K562 (cell line): ENCODE measurements around the gene CNN3. TPM values are rescaled to one million over a fixed set of nuclear protein-coding genes. Genes with fewer than 3 reads are reported as not detected.

ENCODE experiments used
- DMBX1 ChIP-seq: fragments of 250-450 bp; sonication (Bioruptor Pico); IDR thresholded peaks from 2 replicates; pipeline ENCODE4 v1.8.0; 2022; ENCODE audit warnings: inconsistent platforms, mild to moderate bottlenecking, moderate library complexity, borderline replicate concordance
- KAT2B ChIP-seq: IDR thresholded peaks from one replicate; pipeline ENCODE4 v1.6.1; 2012; ENCODE audit warnings: low read depth, mild to moderate bottlenecking, control low read depth, inconsistent platforms, low read length, moderate library complexity
- TEAD2 ChIP-seq: fragments of 450-650 bp; IDR thresholded peaks from 2 replicates; pipeline ENCODE4 v1.6.1; 2016; ENCODE audit warnings: missing genetic modification characterization, control low read depth, missing compliant biosample characterization
- YY1 ChIP-seq, 3 experiments: IDR thresholded peaks; 2 replicates each; pipeline ENCODE4 v1.6.1; 2011; ENCODE audit warnings: low read length in 2 of 3, mild to moderate bottlenecking in 2 of 3, moderate library complexity in 2 of 3, borderline replicate concordance in 1 of 3, control low read depth in 1 of 3, low read depth in 1 of 3; ENCODE audit not compliant: insufficient read depth in 3 of 3, insufficient replicate concordance in 2 of 3, control insufficient read depth in 1 of 3, insufficient read length in 1 of 3; ENCODE audit errors: extremely low read depth in 1 of 3
- polyA plus RNA-seq, 8 experiments: library from polyadenylated mRNA; depleted of rRNA in 4 of 8; stranded (reverse) in 5 of 8; unstranded in 3 of 8; fragments of >200 nt; fragmentation: Nextera tagmentation in 2 of 8; fragmentation: Illumina TruSeq in 1 of 8; extraction: Ambion mirVana in 2 of 8; extraction: Trizol in 1 of 8; gene quantifications; 2 replicates each; pipeline versions ENCODE4 v1.2.1 to v1.2.3, GENCODE V29; 2011 to 2014; ENCODE audit warnings: inconsistent platforms in 1 of 8, missing spikeins in 1 of 8
- total RNA-seq, 7 experiments: library from RNA; depleted of rRNA in 6 of 7; stranded (reverse); fragments of >200 nt in 6 of 7; fragmentation: Illumina TruSeq in 2 of 7; extraction: Trizol in 2 of 7; gene quantifications; 2 replicates each; pipeline versions ENCODE4 v1.2.1 to v1.2.3, GENCODE V29; 2011 to 2021; ENCODE audit warnings: low replicate concordance in 1 of 7
- TF ChIP-seq, protein P1 (sequence below): fragments of 150-350 bp; conservative IDR thresholded peaks from 2 replicates; pipeline ENCODE4 v1.6.1; 2014; ENCODE audit warnings: low read length
- TF ChIP-seq, protein P2 (sequence below): fragments of 450-650 bp; conservative IDR thresholded peaks from 2 replicates; pipeline ENCODE4 v1.6.1; 2016; ENCODE audit warnings: missing genetic modification characterization, low read depth, mild to moderate bottlenecking, missing compliant biosample characterization, moderate library complexity
- TF ChIP-seq, protein P3 (sequence below): fragments of 200-800 bp; sonication (Bioruptor generic); IDR thresholded peaks from 2 replicates; pipeline ENCODE4 v1.6.1; 2017; ENCODE audit warnings: missing genetic modification characterization, missing compliant biosample characterization
- TF ChIP-seq, protein P4 (sequence below): fragments of 200-600 bp; sonication (generic); IDR thresholded peaks from one replicate; pipeline ENCODE4 v1.6.1; 2012; ENCODE audit warnings: mild to moderate bottlenecking, low read depth, low read length, inconsistent platforms

The CNN3 gene
- total and polyA plus RNA-seq, 9 of the 15 experiments (the other 6 are each of a cell fraction or from before 2014, with no cell fraction given), result 0.06 to 0.62 (median 0.18) TPM; not detected in 4

DNA sequence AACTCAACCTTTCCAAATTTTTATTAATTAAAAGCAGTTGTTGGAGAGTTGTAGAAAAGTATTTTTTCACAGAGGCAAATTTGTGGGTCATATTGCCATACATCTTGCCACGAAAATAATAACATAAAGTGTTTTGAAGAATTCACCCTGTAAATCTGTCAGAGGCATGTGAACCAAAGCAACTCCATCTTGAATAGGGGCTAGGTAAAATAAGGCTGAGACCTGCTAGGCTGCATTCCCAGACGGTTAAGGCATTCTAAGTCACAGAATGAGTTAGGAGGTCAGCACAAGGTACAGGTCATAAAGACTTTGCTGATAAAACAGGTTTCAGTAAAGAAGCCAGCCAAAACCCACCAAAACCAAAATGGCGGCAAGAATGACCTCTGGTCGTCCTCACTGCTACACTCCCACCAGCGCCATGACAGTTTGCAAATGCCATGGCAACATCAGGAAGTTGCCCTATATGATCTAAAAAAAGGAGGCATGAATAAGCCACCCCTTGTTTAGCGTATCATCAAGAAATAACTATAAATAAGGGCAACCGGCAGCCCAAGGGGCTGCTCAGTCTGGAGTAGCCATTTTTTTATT lies 4.4 kb upstream of the CNN3 start (continued):
- TF ChIP-seq, protein P1, sequence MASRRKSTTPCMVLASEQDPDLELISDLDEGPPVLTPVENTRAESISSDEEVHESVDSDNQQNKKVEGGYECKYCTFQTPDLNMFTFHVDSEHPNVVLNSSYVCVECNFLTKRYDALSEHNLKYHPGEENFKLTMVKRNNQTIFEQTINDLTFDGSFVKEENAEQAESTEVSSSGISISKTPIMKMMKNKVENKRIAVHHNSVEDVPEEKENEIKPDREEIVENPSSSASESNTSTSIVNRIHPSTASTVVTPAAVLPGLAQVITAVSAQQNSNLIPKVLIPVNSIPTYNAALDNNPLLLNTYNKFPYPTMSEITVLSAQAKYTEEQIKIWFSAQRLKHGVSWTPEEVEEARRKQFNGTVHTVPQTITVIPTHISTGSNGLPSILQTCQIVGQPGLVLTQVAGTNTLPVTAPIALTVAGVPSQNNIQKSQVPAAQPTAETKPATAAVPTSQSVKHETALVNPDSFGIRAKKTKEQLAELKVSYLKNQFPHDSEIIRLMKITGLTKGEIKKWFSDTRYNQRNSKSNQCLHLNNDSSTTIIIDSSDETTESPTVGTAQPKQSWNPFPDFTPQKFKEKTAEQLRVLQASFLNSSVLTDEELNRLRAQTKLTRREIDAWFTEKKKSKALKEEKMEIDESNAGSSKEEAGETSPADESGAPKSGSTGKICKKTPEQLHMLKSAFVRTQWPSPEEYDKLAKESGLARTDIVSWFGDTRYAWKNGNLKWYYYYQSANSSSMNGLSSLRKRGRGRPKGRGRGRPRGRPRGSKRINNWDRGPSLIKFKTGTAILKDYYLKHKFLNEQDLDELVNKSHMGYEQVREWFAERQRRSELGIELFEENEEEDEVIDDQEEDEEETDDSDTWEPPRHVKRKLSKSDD, result no peak
- TF ChIP-seq, protein P2, sequence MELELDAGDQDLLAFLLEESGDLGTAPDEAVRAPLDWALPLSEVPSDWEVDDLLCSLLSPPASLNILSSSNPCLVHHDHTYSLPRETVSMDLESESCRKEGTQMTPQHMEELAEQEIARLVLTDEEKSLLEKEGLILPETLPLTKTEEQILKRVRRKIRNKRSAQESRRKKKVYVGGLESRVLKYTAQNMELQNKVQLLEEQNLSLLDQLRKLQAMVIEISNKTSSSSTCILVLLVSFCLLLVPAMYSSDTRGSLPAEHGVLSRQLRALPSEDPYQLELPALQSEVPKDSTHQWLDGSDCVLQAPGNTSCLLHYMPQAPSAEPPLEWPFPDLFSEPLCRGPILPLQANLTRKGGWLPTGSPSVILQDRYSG (tag), result 0 out of 2 replicates have a peak, but pooled peaks have one; percentile 54
- peak; percentile 69; the same call in 1 of the 2 replicates for TF ChIP-seq DMBX1
- TF ChIP-seq, protein P3, sequence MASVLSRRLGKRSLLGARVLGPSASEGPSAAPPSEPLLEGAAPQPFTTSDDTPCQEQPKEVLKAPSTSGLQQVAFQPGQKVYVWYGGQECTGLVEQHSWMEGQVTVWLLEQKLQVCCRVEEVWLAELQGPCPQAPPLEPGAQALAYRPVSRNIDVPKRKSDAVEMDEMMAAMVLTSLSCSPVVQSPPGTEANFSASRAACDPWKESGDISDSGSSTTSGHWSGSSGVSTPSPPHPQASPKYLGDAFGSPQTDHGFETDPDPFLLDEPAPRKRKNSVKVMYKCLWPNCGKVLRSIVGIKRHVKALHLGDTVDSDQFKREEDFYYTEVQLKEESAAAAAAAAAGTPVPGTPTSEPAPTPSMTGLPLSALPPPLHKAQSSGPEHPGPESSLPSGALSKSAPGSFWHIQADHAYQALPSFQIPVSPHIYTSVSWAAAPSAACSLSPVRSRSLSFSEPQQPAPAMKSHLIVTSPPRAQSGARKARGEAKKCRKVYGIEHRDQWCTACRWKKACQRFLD, result peak; percentile 63; the same call in 1 of the 2 replicates
- TF ChIP-seq, protein P4, sequence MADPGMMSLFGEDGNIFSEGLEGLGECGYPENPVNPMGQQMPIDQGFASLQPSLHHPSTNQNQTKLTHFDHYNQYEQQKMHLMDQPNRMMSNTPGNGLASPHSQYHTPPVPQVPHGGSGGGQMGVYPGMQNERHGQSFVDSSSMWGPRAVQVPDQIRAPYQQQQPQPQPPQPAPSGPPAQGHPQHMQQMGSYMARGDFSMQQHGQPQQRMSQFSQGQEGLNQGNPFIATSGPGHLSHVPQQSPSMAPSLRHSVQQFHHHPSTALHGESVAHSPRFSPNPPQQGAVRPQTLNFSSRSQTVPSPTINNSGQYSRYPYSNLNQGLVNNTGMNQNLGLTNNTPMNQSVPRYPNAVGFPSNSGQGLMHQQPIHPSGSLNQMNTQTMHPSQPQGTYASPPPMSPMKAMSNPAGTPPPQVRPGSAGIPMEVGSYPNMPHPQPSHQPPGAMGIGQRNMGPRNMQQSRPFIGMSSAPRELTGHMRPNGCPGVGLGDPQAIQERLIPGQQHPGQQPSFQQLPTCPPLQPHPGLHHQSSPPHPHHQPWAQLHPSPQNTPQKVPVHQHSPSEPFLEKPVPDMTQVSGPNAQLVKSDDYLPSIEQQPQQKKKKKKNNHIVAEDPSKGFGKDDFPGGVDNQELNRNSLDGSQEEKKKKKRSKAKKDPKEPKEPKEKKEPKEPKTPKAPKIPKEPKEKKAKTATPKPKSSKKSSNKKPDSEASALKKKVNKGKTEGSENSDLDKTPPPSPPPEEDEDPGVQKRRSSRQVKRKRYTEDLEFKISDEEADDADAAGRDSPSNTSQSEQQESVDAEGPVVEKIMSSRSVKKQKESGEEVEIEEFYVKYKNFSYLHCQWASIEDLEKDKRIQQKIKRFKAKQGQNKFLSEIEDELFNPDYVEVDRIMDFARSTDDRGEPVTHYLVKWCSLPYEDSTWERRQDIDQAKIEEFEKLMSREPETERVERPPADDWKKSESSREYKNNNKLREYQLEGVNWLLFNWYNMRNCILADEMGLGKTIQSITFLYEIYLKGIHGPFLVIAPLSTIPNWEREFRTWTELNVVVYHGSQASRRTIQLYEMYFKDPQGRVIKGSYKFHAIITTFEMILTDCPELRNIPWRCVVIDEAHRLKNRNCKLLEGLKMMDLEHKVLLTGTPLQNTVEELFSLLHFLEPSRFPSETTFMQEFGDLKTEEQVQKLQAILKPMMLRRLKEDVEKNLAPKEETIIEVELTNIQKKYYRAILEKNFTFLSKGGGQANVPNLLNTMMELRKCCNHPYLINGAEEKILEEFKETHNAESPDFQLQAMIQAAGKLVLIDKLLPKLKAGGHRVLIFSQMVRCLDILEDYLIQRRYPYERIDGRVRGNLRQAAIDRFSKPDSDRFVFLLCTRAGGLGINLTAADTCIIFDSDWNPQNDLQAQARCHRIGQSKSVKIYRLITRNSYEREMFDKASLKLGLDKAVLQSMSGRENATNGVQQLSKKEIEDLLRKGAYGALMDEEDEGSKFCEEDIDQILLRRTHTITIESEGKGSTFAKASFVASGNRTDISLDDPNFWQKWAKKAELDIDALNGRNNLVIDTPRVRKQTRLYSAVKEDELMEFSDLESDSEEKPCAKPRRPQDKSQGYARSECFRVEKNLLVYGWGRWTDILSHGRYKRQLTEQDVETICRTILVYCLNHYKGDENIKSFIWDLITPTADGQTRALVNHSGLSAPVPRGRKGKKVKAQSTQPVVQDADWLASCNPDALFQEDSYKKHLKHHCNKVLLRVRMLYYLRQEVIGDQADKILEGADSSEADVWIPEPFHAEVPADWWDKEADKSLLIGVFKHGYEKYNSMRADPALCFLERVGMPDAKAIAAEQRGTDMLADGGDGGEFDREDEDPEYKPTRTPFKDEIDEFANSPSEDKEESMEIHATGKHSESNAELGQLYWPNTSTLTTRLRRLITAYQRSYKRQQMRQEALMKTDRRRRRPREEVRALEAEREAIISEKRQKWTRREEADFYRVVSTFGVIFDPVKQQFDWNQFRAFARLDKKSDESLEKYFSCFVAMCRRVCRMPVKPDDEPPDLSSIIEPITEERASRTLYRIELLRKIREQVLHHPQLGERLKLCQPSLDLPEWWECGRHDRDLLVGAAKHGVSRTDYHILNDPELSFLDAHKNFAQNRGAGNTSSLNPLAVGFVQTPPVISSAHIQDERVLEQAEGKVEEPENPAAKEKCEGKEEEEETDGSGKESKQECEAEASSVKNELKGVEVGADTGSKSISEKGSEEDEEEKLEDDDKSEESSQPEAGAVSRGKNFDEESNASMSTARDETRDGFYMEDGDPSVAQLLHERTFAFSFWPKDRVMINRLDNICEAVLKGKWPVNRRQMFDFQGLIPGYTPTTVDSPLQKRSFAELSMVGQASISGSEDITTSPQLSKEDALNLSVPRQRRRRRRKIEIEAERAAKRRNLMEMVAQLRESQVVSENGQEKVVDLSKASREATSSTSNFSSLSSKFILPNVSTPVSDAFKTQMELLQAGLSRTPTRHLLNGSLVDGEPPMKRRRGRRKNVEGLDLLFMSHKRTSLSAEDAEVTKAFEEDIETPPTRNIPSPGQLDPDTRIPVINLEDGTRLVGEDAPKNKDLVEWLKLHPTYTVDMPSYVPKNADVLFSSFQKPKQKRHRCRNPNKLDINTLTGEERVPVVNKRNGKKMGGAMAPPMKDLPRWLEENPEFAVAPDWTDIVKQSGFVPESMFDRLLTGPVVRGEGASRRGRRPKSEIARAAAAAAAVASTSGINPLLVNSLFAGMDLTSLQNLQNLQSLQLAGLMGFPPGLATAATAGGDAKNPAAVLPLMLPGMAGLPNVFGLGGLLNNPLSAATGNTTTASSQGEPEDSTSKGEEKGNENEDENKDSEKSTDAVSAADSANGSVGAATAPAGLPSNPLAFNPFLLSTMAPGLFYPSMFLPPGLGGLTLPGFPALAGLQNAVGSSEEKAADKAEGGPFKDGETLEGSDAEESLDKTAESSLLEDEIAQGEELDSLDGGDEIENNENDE, result no peak
- TF ChIP-seq TEAD2 (tag), result 0 out of 2 replicates have a peak, but pooled peaks have one; percentile 9
- TF ChIP-seq YY1 (IDR thresholded peaks at IDR 0.05; ENCODE audit: borderline replicate concordance in 1 of 3, control insufficient read depth in 1 of 3, extremely low read depth in 1 of 3, insufficient read depth in 3 of 3, insufficient read length in 1 of 3, insufficient replicate concordance in 2 of 3, low read depth in 1 of 3, low read length in 2 of 3), result peak in 1 of 3 experiments; percentile 60
- TF ChIP-seq KAT2B, result no peak
